Thymus (tissue), 11 donors: ENCODE results near the gene SLC4A5. TPM values are rescaled to one million over a fixed set of nuclear protein-coding genes. Genes with fewer than 3 reads are reported as not detected.
A peak's percentile ranks its signal among the peaks of the same experiment; 100 is the strongest.

ENCODE experiments used
- DNase-seq, 9 donors: peaks; one replicate each; pipeline ENCODE4 v3.0.0-alpha.2; 2013; ENCODE audit warnings: low spot score in 9 of 9, low read depth in 6 of 9, missing footprints in 1 of 9
- H3K27ac ChIP-seq, 2 donors: one replicate each; pipeline ENCODE4 v1.5.1; 2013; ENCODE audit warnings: control low read depth in 1 of 2, low read depth in 1 of 2, low read length in 1 of 2, mild to moderate bottlenecking in 1 of 2, moderate library complexity in 1 of 2
- H3K27me3 ChIP-seq, 2 donors: one replicate each; pipeline ENCODE4 v1.5.1; 2013; ENCODE audit warnings: low read length in 1 of 2; ENCODE audit not compliant: control insufficient read depth in 2 of 2, insufficient read depth in 1 of 2
- H3K36me3 ChIP-seq, 2 donors: one replicate each; pipeline ENCODE4 v1.5.1; 2013; ENCODE audit warnings: low read length in 1 of 2, mild to moderate bottlenecking in 1 of 2, moderate library complexity in 1 of 2; ENCODE audit not compliant: control insufficient read depth in 2 of 2, insufficient read depth in 2 of 2
- H3K4me1 ChIP-seq, 2 donors: one replicate each; pipeline ENCODE4 v1.5.1; 2013; ENCODE audit warnings: low read length in 2 of 2; ENCODE audit not compliant: control insufficient read depth in 2 of 2, insufficient read depth in 2 of 2
- H3K4me3 ChIP-seq, 2 donors: one replicate each; pipeline ENCODE4 v1.5.1; 2013; ENCODE audit warnings: low read length in 2 of 2, control low read depth in 1 of 2, mild to moderate bottlenecking in 1 of 2
- H3K9me3 ChIP-seq, 2 donors: one replicate each; pipeline ENCODE4 v1.5.1; 2013; ENCODE audit warnings: low read length in 1 of 2, mild to moderate bottlenecking in 1 of 2; ENCODE audit not compliant: control insufficient read depth in 2 of 2, insufficient read depth in 1 of 2
- WGBS: extraction: QIAGEN DNeasy Blood & Tissue Kit; methylation state at CpG from one replicate; pipeline ENCODE4 v1.1.7; 2013; 5-methylcytosine and 5-hydroxymethylcytosine counted together
- polyA plus RNA-seq: library from polyadenylated mRNA; stranded (reverse); fragments of 200-250 nt; gene quantifications from one replicate; pipeline ENCODE4 v1.2.3, GENCODE V29; 2013
- total RNA-seq: library from RNA; stranded (reverse); fragments of 120-200 nt; gene quantifications from one replicate; pipeline ENCODE4 v1.2.4, GENCODE V29; 2013
- donor health status: healthy.

Gene SLC4A5
- total and polyA plus RNA-seq, 2 donors, result 0.85 to 2.5 TPM

DNA sequence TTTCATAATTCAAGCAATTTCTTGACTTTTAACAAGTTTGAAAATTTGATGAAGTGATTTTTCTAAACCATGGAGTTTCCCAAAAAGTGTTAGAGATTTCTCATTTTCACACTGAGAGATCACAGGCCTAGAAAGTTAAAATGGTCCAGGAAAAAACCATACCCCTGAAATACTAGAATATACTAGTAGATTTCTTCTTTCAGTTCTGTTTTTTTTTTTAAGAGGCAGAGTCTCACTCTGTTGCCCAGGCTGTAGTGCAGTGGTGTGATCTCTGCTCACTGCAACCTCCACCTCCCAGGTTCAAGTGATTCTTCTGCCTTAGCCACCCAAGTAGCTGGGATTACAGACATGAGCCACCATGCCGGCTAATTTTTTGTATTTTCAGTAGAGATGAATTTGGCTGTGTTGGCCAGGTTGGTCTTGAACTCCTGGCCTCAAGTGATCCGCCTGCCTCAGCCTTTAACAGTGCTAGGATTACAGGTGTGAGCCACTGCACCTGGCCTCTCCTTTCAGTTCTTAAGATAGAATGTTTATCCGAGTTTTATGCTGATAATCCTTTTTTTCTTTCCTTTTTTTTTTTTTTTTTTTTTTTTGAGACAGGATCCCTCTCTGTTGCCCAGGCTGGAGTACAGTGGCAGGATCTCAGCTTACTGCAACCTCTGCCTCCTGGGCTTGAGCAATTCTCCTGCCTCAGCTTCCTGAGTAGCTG lies 130.4 kb downstream of the SLC4A5 start:
- WGBS, result 97% methylated on average over 3 of the region's 3 CpGs
- H3K36me3 ChIP-seq, result peaks cover 13 to 51% of the 10 kb centered on the region in 2 donors

GRCh38 chr2:74206180-74206688 lies 137.0 kb downstream of the SLC4A5 start:
- H3K27ac ChIP-seq, result peak overlapping the region; percentile 9 to 68
- no peak overlapping the region for H3K4me3 ChIP-seq
- peaks cover 5 to 37% of the 10 kb centered on the region in 2 donors for H3K36me3 ChIP-seq
- no peaks in the 10 kb centered on the region for H3K27me3 ChIP-seq
- peaks cover 10 to 12% of the 10 kb centered on the region in 2 donors for H3K4me1 ChIP-seq
- peak in 1 of 9 donors; percentile 35 for DNase-seq
- no peaks in the 10 kb centered on the region for H3K9me3 ChIP-seq
- 38% methylated on average over 6 of the region's 6 CpGs for WGBS

More for the DNA sequence above, 130.4 kb downstream of the SLC4A5 start:
- Histone ChIP-seq H3K9me3 (no peaks in the 10 kb centered on the region), H3K4me1 (no peaks in the 10 kb centered on the region), H3K27ac (no peak overlapping the region), H3K27me3 (no peaks in the 10 kb centered on the region), H3K4me3 (no peak overlapping the region)
- no peak for DNase-seq

- Histone ChIP-seq H3K36me3 (peaks cover 5 to 34% of the 10 kb centered on the region in 2 donors), H3K4me3 (no peak overlapping the region), H3K9me3 (no peaks in the 10 kb centered on the region), H3K27ac (peak overlapping the region in 1 of 2 donors; percentile 32), H3K27me3 (no peaks in the 10 kb centered on the region), H3K4me1 (peaks cover 10 to 12% of the 10 kb centered on the region in 2 donors)
- peak in 1 of 9 donors; percentile 20 for DNase-seq
- 21% methylated on average over 6 of the region's 6 CpGs for WGBS
Measured at GRCh38 chr2:74205596-74205995, 137.6 kb downstream of the SLC4A5 start.

DNA sequence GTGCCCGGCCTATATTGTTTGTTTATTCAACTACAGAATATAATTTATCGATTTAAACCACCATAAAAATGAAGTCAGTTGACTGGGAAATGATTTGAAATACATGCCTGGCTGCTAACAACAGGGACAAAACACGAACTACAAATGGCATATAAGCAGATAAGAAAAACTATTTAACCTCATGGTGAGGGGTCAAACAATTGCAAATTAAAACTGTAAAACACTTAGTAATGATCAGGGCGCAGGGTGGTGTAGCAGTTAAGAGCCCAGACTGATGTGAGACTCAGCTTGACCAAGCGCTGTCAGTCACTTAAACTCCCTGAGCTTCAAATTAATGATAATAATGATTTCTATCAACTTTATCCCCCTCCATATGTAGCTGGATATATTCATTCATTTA lies 138.1 kb downstream of the SLC4A5 start:
- H3K27me3 ChIP-seq, result no peaks in the 10 kb centered on the region
- H3K27ac ChIP-seq, result no peak overlapping the region
- H3K4me3 ChIP-seq, result no peak overlapping the region
- DNase-seq, result no peak
- no peaks in the 10 kb centered on the region for H3K9me3 ChIP-seq
- peaks cover 10 to 12% of the 10 kb centered on the region in 2 donors for H3K4me1 ChIP-seq
- WGBS, result 96% methylated on average over 5 of the region's 5 CpGs
- peaks cover 5 to 31% of the 10 kb centered on the region in 2 donors for H3K36me3 ChIP-seq

GRCh38 chr2:74204436-74204835 lies 138.8 kb downstream of the SLC4A5 start:
- WGBS, result 96% methylated on average over 3 of the region's 3 CpGs
- Histone ChIP-seq H3K4me3 (no peak overlapping the region), H3K9me3 (no peaks in the 10 kb centered on the region), H3K4me1 (peaks cover 10 to 19% of the 10 kb centered on the region in 2 donors), H3K27me3 (no peaks in the 10 kb centered on the region), H3K27ac (no peak overlapping the region), H3K36me3 (peaks cover 2 to 24% of the 10 kb centered on the region in 2 donors)
- no peak for DNase-seq

- H3K27me3 ChIP-seq, result no peaks in the 10 kb centered on the region
- no peak for DNase-seq
- no peaks in the 10 kb centered on the region for H3K9me3 ChIP-seq
- H3K27ac ChIP-seq, result no peak overlapping the region
- H3K4me3 ChIP-seq, result no peak overlapping the region
- peaks cover 13 to 30% of the 10 kb centered on the region in 2 donors for H3K4me1 ChIP-seq
- H3K36me3 ChIP-seq, result peaks cover 0 to 15% of the 10 kb centered on the region in 2 donors
- WGBS, result 94% methylated on average over 1 of the region's 1 CpG
Measured at GRCh38 chr2:74201596-74201995, 141.6 kb downstream of the SLC4A5 start.

DNA sequence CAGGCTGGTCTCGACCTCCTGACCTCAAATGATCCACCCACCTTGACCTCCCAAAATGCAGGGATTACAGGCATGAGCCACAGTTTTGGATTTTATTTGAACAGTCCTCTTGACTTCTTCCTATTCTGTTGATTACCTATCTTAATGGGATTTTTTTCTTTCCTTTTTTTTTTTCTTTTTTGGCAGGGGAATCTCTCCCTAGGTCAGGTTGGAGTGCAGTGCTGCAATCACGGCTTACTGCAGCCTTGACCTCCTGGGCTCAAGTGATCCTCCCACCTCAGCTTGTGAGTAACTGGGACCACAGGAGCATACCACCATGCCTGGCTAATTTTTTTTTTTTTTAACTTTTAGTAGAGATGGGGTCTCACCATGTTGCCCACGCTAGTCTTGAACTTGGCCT lies 142.0 kb downstream of the SLC4A5 start:
- H3K36me3 ChIP-seq, result peaks cover 0 to 12% of the 10 kb centered on the region in 2 donors
- no peak overlapping the region for H3K27ac ChIP-seq
- H3K27me3 ChIP-seq, result no peaks in the 10 kb centered on the region
- H3K4me1 ChIP-seq, result peaks cover 12 to 27% of the 10 kb centered on the region in 2 donors
- no peak overlapping the region for H3K4me3 ChIP-seq
- WGBS, result 97% methylated on average over 3 of the region's 3 CpGs
- no peaks in the 10 kb centered on the region for H3K9me3 ChIP-seq
- DNase-seq, result no peak

DNA sequence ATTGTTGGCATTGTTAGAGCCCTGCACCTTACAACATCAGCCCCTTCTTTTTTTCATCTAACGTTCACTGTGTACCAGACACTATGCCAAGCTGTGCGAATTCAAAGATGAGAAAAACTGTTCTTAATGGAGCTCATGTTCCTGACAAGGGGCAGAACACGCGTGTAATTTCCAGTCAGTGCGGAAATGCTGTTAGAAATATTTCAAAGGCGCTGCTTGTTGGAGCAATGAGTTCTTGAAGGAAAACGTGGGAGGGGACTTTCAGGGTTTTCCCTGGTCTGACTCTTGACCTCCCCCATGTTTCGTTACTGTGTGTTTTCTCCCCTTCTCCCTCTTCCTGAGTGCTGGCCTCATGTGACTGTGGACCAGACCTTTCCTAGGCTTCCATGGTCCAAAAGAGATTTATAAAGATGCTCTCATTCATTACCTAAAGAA lies 143.3 kb downstream of the SLC4A5 start:
- WGBS, result 75% methylated on average over 8 of the region's 8 CpGs
- Histone ChIP-seq H3K4me1 (peaks cover 3 to 19% of the 10 kb centered on the region in 2 donors), H3K9me3 (no peaks in the 10 kb centered on the region), H3K27me3 (no peaks in the 10 kb centered on the region), H3K36me3 (peaks cover 0 to 10% of the 10 kb centered on the region in 2 donors), H3K27ac (no peak overlapping the region), H3K4me3 (peak overlapping the region; percentile 1 to 68)
- DNase-seq, result no peak

DNA sequence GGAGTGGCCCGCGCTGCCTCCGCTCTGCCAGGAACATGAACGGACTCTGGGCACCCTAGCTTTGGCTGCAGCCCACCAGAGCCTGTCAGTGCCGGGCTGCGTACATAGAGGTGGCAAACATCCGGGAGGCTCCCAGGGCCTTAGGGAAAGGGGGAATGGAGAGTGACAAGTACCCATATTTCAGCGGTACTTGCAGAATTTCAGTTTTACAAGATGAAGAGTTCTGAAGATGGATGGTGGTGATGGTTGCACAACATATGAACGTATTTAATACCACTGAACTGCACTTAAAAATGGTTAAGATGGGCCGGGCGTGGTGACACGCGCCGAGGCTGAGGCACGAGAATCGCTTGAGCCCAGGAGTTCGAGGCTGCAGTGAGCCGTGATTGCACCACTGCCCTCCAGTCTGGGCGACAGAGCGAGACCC lies 143.9 kb downstream of the SLC4A5 start:
- Histone ChIP-seq H3K4me1 (peaks cover 3 to 19% of the 10 kb centered on the region in 2 donors), H3K27ac (peak overlapping the region; percentile 89 to 91), H3K9me3 (no peaks in the 10 kb centered on the region), H3K36me3 (peaks cover 0 to 4% of the 10 kb centered on the region in 2 donors), H3K27me3 (no peaks in the 10 kb centered on the region), H3K4me3 (peak overlapping the region; percentile 55 to 68)
- no peak for DNase-seq
- WGBS, result 9% methylated on average over 20 of the region's 20 CpGs
